Ecto neural progenitor cell (in vitro differentiated cells): ENCODE results near the gene CD70.
"Not testable (repeated sequence)": the region's sequence is repeated elsewhere in the genome, so short reads cannot be mapped to it uniquely, and the experiment has no call there.

Experiments
- DNase-seq: peaks from one replicate; pipeline ENCODE4 v3.0.0-alpha.2; 2018; ENCODE audit warnings: low spot score

The CD70 gene

GRCh38 chr19:6597471-6598253 is 6.7 kb upstream of the CD70 start:
- not testable (repeated sequence) for DNase-seq

DNA sequence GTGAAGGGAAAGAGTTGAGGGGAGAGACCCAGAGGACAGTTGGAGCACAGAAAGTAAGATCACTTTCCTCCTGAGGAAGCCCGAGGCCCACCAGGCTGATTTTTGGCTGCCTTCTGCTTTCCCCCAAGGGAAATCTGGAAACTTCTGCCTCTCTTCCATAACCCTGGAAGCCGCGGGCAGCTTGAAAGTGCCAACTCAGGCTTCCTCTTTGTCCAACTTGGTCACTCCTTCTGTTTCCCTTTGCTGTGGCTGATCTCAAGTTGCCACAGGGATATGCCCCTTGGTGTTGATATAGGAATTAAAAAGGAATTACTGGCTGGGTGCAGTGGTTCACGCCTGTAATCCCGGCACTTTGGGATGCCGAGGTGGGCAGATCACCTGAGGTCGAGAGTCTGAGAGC is 5.7 kb upstream of the CD70 start:
- no peak for DNase-seq

DNA sequence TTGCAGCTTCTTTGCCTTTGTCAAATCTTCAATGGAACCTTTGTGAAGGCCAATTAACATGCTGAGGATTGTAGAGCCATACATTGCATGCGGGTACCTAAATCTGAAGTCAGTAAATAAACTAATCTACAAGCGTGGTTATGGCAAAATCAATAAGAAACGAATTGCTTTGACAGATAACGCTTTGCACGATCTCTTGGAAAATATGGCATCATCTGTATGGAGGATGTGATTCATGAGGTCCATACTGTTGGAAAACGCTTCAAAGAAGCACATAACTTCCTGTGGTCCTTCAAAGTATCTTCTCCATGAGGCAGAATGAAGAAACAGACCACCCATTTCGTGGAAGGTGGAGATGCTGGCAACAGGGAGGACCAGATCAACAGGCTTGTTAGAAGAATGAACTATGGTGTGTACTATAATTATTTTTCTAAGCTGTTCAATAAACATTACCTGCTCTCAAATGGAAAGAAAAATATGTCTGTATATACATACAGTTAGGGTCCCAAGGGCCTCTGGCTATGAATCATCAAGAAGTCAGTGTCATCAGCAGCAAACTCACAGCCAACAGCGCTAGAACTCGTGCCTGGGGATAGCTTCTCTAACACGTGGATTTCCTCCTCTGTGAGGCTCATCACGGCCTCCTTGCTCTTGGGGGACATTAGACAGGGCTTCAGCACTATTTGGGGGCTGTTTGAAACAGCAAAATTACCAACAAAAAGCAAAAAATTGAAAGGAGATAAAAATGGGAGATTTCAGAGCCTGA is 2.9 kb upstream of the CD70 start:
- DNase-seq, result no peak

- no peak for DNase-seq
Measured at GRCh38 chr19:6590258-6590826, 608 bp downstream of the CD70 start.

- DNase-seq, result no peak
Measured at GRCh38 chr19:6589711-6590257, 1.2 kb downstream of the CD70 start.

DNA sequence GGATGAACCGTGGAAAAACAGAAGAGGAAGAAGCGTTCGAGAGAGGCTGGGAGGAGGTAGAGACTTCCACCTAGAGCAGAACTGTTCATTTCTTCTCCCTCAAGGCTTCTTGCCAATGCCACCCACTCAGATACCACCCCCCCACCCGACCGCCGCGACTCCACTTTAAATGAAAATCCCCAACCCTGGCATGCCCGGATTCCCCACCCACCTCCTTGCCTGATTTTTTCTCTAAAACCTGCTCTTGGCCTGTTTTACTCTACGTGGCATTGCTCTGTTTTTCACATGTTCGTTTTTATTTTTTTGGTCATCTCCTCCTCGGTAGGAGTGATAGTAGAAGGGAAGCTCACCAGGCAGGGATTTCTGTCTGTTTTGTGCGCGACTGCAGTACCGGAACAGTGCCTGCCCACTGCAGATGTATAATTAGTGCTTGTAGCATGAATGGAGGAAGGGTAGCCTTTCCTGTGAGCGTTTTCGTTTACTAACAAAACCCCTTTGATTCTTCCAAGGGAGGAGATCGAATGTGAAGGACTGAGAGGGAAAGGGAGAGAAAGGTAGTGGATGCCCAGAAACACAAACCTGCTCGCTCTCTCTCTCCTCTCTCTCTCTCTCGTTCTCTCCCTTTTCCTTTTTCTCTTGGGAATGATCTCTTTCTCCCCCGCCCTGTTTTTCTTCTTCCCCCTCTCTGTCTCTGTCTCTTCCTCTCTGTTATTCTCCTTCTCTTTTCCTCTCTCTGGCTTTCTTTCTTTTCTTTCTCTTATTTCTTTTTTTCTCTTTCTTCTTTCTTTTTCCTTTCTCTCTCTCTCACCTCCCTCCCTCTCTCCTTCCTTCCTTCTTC is 2.2 kb downstream of the CD70 start:
- DNase-seq, result no peak

DNA sequence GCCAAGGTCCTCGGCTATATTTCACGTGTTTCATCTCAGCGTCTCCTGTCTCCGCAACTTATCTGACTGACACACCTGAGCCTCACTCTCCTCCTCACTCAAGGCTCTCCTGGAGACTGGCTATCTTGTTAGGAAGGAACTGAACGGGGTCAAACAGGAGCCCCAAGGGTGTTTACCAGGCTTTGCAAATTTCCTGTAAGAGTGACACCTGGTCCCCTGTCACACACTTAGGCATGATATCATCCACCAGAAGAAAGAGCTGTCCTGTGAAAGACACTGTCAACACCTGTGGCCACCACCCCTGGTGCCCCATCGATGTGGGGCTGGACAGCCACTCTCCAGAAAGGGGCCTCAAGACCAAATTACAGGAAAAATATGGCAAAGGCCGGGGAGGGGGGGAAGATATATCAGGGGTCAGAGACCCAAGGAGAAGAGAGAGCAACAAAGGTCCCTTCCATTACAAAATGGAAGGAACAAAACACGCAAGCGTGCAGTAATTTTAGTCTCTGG is 2.9 kb downstream of the CD70 start:
- no peak for DNase-seq

- peak; percentile 51 for DNase-seq
Measured at GRCh38 chr19:6587093-6587820, 3.7 kb downstream of the CD70 start.

- no peak for DNase-seq
Measured at GRCh38 chr19:6586726-6587092, 4.2 kb downstream of the CD70 start.

DNA sequence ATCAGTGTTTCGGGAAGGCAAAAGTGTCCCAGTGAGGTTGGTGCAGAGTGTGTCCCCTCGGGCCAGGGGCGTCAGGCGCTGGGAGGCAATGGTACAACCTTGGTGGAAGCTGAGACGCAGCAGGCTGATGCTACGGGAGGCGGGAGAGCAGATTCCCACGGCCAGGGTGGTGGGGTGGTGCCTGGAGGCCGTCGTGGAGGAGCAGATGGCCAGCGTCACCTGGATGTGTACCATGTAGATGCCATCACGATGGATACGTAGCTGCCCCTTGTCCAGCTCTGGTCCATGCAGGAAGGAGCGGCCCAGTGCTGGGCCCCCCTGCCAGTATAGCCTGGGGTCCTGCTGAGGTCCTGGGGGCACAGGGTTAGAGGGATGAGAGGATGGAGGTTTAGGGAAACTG is 4.9 kb downstream of the CD70 start:
- DNase-seq, result no peak

- DNase-seq, result not testable (repeated sequence)
Measured at GRCh38 chr19:6582515-6583484, 8.2 kb downstream of the CD70 start.

- DNase-seq, result no peak
Measured at GRCh38 chr19:6580313-6580712, 10.6 kb downstream of the CD70 start.

GRCh38 chr19:6579450-6580178 is 11.3 kb downstream of the CD70 start:
- no peak for DNase-seq

GRCh38 chr19:6577476-6578125 is 13.3 kb downstream of the CD70 start:
- DNase-seq, result no peak

DNA sequence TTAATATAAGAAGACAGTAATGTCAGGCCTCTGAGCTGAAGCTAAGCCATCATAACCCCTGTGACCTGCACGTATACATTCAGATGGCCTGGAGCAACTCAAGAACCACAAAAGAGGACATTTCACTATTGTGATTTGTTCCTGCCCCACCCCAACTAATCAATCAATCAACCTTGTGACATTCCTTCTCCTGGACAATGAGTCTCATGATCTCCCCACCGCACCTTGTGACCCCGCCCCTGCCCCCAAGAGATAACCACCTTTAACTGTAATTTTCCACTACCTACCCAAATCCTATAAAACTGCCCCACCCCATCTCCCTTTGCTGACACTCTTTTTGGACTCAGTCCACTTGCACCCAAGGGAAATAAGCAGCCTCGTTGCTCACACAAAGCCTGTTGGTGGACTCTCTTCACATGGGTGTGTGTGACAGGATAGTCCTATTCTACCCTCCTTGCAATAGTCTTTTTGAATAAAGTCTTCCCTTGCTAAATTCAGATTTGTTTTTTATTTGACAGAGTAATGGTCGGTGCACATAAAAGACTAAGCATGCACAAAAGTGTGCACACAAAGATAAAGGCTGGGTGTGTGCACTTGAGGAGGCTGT is 14.0 kb downstream of the CD70 start:
- DNase-seq, result no peak

DNA sequence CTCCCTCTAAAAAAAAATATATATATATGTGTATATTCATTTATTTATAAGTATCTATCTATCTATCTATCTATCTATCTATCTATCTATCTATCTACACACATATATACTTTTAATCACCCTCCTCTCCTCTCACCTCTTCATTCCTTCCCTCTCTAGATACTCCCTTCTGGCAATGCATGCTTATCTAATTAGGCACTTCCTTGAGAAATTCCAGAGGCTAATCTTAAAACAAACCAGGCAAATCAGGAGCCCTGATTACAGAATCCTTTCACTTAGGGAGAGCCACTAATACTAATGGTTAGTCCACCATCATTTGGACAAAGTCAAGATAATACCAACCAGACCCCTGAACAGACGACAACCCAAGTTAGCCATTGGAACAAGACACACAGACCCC is 17.6 kb downstream of the CD70 start:
- DNase-seq, result no peak

DNA sequence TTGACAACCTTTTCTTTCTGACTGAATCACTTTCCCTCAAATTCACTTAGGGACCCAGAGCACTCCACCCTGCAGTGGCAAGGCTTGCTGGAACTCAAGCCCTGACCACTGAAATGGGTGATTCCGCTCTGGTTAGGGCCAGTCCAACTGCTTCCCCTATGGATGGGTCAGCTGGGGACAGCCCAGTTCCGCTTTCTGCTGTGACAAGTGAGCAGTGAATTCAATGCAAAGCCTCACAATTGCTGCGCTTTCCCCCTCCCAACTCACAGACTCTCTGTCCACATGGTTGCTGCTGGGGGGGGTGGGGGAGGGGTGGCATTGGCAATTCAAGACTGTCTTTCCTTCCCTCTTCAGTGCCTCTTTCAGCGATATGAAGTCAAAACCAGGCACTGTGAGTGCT is 18.7 kb downstream of the CD70 start:
- DNase-seq, result no peak

GRCh38 chr19:6571167-6571566 is 19.8 kb downstream of the CD70 start:
- DNase-seq, result no peak
